Measurements from ENCODE around the gene FTO.

FTO gene

DNA sequence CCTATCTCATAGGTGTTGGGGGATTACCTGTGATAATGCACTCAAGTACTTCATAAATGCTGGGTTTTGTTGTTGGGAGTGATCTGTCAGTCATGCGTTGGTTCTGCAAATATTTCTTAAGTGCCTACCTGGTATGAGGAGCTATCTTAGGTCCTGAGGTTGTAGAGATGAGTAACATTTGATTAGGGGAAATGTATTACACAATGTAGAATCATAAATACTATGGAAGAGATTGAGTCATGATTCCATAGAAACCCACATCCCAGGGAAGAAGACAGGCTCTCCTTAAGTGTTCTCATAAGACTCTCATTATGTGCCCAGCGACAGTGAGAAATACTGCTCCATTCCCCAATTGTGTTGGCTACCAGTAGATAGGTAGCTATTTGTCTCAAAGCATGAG, 240.1 kb downstream of the FTO start:
- H3K4me3 ChIP-seq (replicated peaks in 1 of 2; ENCODE audit: low read depth in 2 of 2, low read length in 2 of 2), result no peak overlapping the region
- DNase-seq (ENCODE audit: low read depth in 2 of 2), result no peak
- TF ChIP-seq, protein P1, sequence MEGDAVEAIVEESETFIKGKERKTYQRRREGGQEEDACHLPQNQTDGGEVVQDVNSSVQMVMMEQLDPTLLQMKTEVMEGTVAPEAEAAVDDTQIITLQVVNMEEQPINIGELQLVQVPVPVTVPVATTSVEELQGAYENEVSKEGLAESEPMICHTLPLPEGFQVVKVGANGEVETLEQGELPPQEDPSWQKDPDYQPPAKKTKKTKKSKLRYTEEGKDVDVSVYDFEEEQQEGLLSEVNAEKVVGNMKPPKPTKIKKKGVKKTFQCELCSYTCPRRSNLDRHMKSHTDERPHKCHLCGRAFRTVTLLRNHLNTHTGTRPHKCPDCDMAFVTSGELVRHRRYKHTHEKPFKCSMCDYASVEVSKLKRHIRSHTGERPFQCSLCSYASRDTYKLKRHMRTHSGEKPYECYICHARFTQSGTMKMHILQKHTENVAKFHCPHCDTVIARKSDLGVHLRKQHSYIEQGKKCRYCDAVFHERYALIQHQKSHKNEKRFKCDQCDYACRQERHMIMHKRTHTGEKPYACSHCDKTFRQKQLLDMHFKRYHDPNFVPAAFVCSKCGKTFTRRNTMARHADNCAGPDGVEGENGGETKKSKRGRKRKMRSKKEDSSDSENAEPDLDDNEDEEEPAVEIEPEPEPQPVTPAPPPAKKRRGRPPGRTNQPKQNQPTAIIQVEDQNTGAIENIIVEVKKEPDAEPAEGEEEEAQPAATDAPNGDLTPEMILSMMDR (IDR thresholded peaks at IDR 0.05; ENCODE audit: low read depth, low read length), result no peak

DNA sequence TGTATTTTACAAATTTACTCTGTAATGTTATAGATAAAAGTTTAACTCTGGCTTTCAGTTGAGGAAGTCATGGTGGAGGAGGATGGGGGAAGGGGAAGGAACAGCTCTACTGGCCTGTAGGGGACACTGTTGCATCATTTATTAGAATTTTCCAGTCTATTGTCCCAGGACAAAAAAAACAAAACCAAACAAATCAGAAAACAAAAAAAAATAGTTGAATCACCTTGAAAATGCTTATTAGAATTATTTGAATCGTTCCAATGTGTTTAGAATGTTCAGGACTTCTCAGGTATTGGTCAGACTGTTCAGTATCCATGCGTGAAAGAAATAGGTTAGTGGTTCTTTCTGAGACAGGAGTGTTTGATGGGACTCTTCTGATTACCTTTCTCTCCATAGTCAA, 242.0 kb downstream of the FTO start:
- TF ChIP-seq, protein P1 (IDR thresholded peaks at IDR 0.05; ENCODE audit: low read depth, low read length), result peak; percentile 77
- no peak overlapping the region for H3K4me3 ChIP-seq (replicated peaks in 1 of 2; ENCODE audit: low read depth in 2 of 2, low read length in 2 of 2)
- peak; percentile 76 to 77 for DNase-seq (ENCODE audit: low read depth in 2 of 2)

DNA sequence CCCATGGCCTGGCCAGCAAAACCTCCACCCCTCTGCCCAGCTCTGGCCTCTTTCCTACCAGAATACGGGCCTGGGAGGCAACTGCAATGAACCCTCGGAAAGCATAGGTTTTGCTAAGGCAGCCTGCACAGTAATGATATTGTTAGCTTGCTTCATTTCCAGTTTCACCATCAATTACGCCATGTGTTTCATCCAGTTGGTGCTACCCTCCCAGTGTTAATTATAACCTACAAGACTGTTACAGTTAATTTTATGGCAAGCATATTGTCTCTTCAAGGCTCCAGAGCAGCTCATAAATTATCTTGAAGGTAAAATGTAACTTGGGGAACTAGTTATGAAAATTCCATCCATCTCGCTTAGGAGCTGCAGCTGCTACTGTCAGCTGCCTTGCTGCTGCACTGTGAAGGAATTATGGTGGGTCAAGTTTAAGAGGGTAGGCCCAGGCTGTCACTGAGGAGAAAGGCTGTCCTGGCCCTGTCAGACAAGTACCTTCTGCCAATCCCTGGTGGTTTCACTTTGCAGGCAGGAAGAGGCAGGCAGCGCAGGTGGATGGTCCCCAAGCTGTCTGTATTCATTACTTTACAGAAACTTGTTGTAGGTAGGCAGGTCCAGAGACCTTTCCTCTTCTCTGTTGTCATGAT, 242.9 kb downstream of the FTO start:
- H3K4me3 ChIP-seq (replicated peaks in 1 of 2; ENCODE audit: low read depth in 2 of 2, low read length in 2 of 2), result no peak overlapping the region
- TF ChIP-seq, protein P1 (IDR thresholded peaks at IDR 0.05; ENCODE audit: low read depth, low read length), result no peak
- no peak for DNase-seq (ENCODE audit: low read depth in 2 of 2)

DNA sequence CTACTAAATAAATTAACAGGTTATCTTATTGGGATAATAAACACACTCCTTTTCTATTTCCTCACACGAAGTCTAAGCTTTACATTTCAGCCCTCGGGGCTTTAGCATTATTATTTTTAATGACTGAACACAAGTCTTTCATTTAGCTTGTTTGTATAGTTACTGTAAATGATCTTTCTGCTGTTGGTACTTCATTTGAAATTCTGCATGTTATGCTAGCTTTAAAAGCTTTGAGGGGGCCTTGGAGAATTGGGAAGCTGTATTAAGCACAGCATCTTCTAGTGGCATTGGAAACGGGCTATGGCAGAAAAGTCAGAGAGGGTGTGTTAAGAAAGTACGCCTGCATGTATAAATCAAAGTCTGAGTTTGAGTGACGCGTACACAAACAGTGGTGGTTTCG, 243.7 kb downstream of the FTO start:
- DNase-seq (ENCODE audit: low read depth in 2 of 2), result no peak
- no peak overlapping the region for H3K4me3 ChIP-seq (replicated peaks in 1 of 2; ENCODE audit: low read depth in 2 of 2, low read length in 2 of 2)
- TF ChIP-seq, protein P1 (IDR thresholded peaks at IDR 0.05; ENCODE audit: low read depth, low read length), result no peak

DNA sequence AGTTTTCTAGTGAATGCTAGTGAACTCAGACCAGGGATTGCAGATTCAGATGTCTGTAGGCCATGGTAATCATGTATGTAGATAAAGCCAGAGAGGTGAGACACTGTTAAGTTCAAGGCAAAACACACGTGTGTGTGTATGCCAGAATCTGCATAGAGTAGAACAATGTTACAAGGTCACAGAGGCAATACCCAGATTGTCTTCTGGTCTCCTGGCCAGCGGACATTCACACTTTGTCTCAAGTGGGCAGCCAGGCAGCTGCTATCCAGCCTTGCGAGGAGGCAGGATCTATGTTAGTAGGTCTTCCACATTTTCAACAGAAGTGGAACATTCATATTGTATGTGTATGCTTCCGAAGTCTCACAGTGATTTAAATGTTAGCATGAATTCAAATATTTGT, 244.4 kb downstream of the FTO start:
- no peak overlapping the region for H3K4me3 ChIP-seq (replicated peaks in 1 of 2; ENCODE audit: low read depth in 2 of 2, low read length in 2 of 2)
- TF ChIP-seq, protein P1 (IDR thresholded peaks at IDR 0.05; ENCODE audit: low read depth, low read length), result no peak
- no peak for DNase-seq (ENCODE audit: low read depth in 2 of 2)

DNA sequence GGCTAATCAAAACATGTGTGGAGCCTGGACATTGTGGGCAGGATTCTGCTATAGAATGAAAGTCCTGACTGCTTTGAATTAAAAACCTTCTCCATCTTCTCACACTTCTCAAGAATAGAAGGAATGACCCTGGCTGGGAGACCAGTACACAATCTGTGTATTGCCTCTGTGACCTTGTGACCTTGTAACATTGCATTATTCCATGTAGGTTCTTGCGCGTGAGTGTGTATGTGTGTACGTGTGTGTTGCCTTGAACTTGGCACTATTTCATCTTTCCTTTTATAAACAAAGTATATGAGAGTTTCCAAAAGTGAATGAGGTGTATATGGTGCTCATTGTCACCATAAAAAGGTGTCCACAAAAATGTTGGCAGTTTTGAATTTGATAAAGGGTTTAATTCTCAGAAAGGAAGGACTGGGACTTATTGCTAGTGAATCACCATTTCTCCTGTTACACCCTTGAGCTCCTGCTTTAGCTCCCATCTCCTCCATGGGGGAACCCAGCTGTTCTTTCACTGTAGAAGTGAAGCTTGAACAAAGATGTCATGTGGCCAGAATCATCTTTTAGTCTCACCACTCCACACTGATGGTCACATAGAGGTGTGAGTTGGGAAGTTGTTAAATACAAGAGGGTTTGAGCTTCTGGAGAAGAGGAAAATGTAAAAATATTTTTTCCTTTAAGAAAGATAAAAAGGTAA, 244.9 kb downstream of the FTO start:
- TF ChIP-seq, protein P1 (IDR thresholded peaks at IDR 0.05; ENCODE audit: low read depth, low read length), result no peak
- H3K4me3 ChIP-seq (replicated peaks in 1 of 2; ENCODE audit: low read depth in 2 of 2, low read length in 2 of 2), result no peak overlapping the region
- no peak for DNase-seq (ENCODE audit: low read depth in 2 of 2)
